Transverse colon (tissue), 4 donors: Measurements from ENCODE around the gene MYCBP2. TPM values are rescaled to one million over a fixed set of nuclear protein-coding genes. Genes with fewer than 3 reads are reported as not detected.
A peak's percentile ranks its signal among the peaks of the same experiment; 100 is the strongest.

ENCODE experiments used
- DNase-seq: peaks from one replicate; pipeline ENCODE4 v3.0.0-alpha.2; 2019
- H3K27ac ChIP-seq, 4 donors: fragments of 200-600 bp; sonication (generic); 2 replicates each; pipeline ENCODE4 v1.5.1; 2016 to 2018; ENCODE audit warnings: inconsistent platforms in 4 of 4
- H3K27me3 ChIP-seq: fragments of 200-600 bp; sonication (generic); 2 replicates; pipeline ENCODE4 v1.5.1; 2017; ENCODE audit warnings: inconsistent platforms
- H3K36me3 ChIP-seq, 4 donors: fragments of 200-600 bp; sonication (generic); 2 replicates each; pipeline ENCODE4 v1.5.1; 2017 to 2019; ENCODE audit warnings: inconsistent platforms in 4 of 4
- H3K4me1 ChIP-seq, 4 donors: fragments of 200-600 bp; sonication (generic); 2 replicates each; pipeline ENCODE4 v1.5.1; 2017 to 2020; ENCODE audit warnings: inconsistent platforms in 4 of 4
- H3K4me3 ChIP-seq, 4 donors: fragments of 200-600 bp; sonication (generic); 1 replicate in 1 of 4; 2 replicates in 3 of 4; pipeline versions ENCODE4 v1.5.1 to v1.6.1; 2017 to 2019; ENCODE audit warnings: inconsistent platforms in 4 of 4
- H3K9me3 ChIP-seq, 2 donors: fragments of 200-600 bp; sonication (generic); 2 replicates each; pipeline ENCODE4 v1.5.1; 2017 to 2019; ENCODE audit warnings: inconsistent platforms in 2 of 2
- EP300 ChIP-seq: sonication (generic); formaldehyde crosslinking; IDR thresholded peaks from one replicate; pipeline ENCODE4 v1.6.1; 2017; ENCODE audit warnings: antibody characterized with exemption, low read depth
- POLR2A ChIP-seq: fragments of 450-650 bp; IDR thresholded peaks from one replicate; pipeline ENCODE4 v1.6.1; 2016; ENCODE audit warnings: antibody characterized with exemption, mild to moderate bottlenecking, moderate library complexity
- POLR2AphosphoS5 ChIP-seq, 3 donors: sonication (generic); formaldehyde crosslinking; IDR thresholded peaks; one replicate each; pipeline ENCODE4 v1.6.1; 2016; ENCODE audit warnings: antibody characterized with exemption in 3 of 3
- WGBS, 2 donors: methylation state at CpG; one replicate each; pipeline ENCODE4 v1.1.5; 2018; ENCODE audit warnings: low coverage in 1 of 2; 5-methylcytosine and 5-hydroxymethylcytosine counted together
- in situ Hi-C, 4 donors: fragments of 200-750 bp; cut with MboI; loops; one replicate each; pipeline versions ENCODE4 v1.15.0 to v1.15.1; 2017; ENCODE audit warnings: low sequenced_read_pairs in 3 of 4, low pct_ligation_motif_present in 1 of 4, low pct_unique_long_range_greater_than_20kb in 1 of 4
- intact Hi-C: fragments of 100-400 bp; cut with DNase I; formaldehyde crosslinking; loops from one replicate; pipeline ENCODE4 v1.15.1; 2023; ENCODE audit warnings: low total_unique reads
- total RNA-seq, 4 donors: library from RNA; depleted of rRNA; stranded (reverse); fragments of >200 nt; gene quantifications; one replicate each; pipeline ENCODE4 v1.1.0, GENCODE V29; 2016
- TF ChIP-seq, protein P1 (sequence below), 5 experiments: fragments of 200-600 bp in 3 of 5; fragments of 450-650 bp in 2 of 5; sonication (generic) in 3 of 5; IDR thresholded peaks; 1 replicate in 2 of 5; 2 replicates in 3 of 5; pipeline ENCODE4 v1.5.1; 2016 to 2017; ENCODE audit warnings: antibody characterized with exemption in 5 of 5, inconsistent platforms in 3 of 5, mild to moderate bottlenecking in 2 of 5, moderate library complexity in 1 of 5

The MYCBP2 gene, protein sequence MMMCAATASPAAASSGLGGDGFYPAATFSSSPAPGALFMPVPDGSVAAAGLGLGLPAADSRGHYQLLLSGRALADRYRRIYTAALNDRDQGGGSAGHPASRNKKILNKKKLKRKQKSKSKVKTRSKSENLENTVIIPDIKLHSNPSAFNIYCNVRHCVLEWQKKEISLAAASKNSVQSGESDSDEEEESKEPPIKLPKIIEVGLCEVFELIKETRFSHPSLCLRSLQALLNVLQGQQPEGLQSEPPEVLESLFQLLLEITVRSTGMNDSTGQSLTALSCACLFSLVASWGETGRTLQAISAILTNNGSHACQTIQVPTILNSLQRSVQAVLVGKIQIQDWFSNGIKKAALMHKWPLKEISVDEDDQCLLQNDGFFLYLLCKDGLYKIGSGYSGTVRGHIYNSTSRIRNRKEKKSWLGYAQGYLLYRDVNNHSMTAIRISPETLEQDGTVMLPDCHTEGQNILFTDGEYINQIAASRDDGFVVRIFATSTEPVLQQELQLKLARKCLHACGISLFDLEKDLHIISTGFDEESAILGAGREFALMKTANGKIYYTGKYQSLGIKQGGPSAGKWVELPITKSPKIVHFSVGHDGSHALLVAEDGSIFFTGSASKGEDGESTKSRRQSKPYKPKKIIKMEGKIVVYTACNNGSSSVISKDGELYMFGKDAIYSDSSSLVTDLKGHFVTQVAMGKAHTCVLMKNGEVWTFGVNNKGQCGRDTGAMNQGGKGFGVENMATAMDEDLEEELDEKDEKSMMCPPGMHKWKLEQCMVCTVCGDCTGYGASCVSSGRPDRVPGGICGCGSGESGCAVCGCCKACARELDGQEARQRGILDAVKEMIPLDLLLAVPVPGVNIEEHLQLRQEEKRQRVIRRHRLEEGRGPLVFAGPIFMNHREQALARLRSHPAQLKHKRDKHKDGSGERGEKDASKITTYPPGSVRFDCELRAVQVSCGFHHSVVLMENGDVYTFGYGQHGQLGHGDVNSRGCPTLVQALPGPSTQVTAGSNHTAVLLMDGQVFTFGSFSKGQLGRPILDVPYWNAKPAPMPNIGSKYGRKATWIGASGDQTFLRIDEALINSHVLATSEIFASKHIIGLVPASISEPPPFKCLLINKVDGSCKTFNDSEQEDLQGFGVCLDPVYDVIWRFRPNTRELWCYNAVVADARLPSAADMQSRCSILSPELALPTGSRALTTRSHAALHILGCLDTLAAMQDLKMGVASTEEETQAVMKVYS (N-terminal part only)
- 10 to 100 TPM; 41.0 to 95.0 (median 48.3) TPM for total RNA-seq

DNA sequence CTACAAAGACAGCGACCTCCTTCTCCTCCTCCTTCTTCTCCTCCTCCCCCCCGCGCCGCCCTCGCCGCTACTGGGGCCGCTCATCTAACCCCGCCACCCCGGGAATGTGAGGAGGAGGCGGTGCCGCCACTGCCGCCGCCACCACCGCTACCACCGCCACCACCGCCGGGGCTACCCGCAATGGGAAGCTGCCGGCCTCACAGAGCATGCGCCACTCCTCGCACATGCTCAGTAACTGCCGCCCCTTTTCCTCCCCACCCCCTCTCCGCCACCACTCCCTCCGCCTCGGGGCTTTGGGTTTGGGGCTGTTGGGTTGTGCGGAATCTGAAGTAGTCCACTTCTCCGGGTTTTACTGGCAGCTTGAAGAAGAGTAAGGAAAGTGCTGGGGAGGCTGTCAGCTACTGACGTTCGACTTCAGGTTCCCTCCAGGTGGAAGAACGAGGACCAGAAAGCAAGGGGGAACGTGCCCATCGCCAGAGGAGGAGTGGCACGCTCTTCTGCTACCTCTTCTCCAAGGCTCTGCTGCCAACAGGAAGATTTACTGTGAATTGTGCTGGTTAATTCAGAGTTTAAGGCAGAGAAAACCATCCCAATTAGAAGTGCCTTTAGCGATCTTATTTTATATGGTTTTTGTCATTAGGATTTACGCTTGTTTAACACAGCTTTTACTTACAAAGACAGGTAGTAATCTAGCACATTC is at the start of gene MYCBP2:
MYCBP2 (minus strand) TSS at position 190 of the 700 bp plus-strand sequence. CDS start 319 bp downstream, outside the sequence.
- 1 to 2% methylated on average over 8 to 23 of the region's 35 CpGs for WGBS, 2 donors
- intact Hi-C loops (no loop called here), in situ Hi-C loops (no loop called here)
- TF ChIP-seq POLR2AphosphoS5 (IDR thresholded peaks at IDR 0.05) (peak; percentile 98), EP300 (no peak), POLR2A (peak; percentile 94)
- TF ChIP-seq, protein P1, sequence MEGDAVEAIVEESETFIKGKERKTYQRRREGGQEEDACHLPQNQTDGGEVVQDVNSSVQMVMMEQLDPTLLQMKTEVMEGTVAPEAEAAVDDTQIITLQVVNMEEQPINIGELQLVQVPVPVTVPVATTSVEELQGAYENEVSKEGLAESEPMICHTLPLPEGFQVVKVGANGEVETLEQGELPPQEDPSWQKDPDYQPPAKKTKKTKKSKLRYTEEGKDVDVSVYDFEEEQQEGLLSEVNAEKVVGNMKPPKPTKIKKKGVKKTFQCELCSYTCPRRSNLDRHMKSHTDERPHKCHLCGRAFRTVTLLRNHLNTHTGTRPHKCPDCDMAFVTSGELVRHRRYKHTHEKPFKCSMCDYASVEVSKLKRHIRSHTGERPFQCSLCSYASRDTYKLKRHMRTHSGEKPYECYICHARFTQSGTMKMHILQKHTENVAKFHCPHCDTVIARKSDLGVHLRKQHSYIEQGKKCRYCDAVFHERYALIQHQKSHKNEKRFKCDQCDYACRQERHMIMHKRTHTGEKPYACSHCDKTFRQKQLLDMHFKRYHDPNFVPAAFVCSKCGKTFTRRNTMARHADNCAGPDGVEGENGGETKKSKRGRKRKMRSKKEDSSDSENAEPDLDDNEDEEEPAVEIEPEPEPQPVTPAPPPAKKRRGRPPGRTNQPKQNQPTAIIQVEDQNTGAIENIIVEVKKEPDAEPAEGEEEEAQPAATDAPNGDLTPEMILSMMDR (IDR thresholded peaks at IDR 0.05) = no peak
- DNase-seq = peak; percentile 98
- Histone ChIP-seq H3K4me1 (peaks cover 7 to 42% (median 21%) of the 10 kb centered on the region in 4 donors), H3K4me3 (peak within 1 kb of the TSS; percentile 72 to 89 (median 80)), H3K27ac (peak within 1 kb of the TSS; percentile 83 to 95 (median 92)), H3K36me3 (no peaks in the 10 kb centered on the region), H3K9me3 (no peaks in the 10 kb centered on the region), H3K27me3 (no peaks in the 10 kb centered on the region)

DNA sequence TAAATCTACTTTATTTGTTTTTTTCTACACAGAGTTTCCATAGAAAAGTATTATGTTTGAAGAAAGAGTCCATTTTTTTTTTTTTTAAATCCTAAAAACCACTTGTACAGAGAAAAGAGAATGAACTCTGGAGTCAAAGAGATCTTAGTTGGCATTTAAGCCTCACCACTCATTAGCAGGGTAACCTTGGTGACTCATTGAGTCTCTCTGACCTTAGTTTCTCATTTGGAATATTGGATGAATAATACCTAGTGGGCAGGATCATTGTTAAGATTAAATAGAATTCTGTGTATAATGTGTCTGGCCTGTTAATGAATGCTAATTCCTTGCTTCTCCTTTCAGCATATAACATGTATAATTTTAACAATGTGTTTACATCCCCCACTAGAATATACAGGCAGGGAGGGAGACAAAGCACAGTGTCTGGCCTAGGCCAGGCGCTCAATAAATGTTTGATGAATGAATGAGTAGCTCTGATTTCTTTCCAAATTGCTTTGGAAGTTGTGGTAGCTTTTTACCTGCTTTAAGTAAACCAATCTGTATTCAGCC is 48.7 kb upstream of the MYCBP2 start:
- no peak for DNase-seq
- no peak for TF ChIP-seq POLR2AphosphoS5 (IDR thresholded peaks at IDR 0.05)
- no peak for TF ChIP-seq EP300
- no peak for TF ChIP-seq POLR2A
- TF ChIP-seq, protein P1 (IDR thresholded peaks at IDR 0.05) = no peak
- no peaks in the 10 kb centered on the region for H3K4me1 ChIP-seq
- H3K36me3 ChIP-seq = no peaks in the 10 kb centered on the region
- no peak overlapping the region for H3K27ac ChIP-seq
- H3K27me3 ChIP-seq = no peaks in the 10 kb centered on the region
- intact Hi-C loops = no loop called here
- 87% methylated on average over 1 of the region's 1 CpG; no CpG with 5 or more reads in 1 of the 2 donors for WGBS, 2 donors
- H3K4me3 ChIP-seq = no peak overlapping the region
- in situ Hi-C loops = no loop called here
- no peaks in the 10 kb centered on the region for H3K9me3 ChIP-seq

DNA sequence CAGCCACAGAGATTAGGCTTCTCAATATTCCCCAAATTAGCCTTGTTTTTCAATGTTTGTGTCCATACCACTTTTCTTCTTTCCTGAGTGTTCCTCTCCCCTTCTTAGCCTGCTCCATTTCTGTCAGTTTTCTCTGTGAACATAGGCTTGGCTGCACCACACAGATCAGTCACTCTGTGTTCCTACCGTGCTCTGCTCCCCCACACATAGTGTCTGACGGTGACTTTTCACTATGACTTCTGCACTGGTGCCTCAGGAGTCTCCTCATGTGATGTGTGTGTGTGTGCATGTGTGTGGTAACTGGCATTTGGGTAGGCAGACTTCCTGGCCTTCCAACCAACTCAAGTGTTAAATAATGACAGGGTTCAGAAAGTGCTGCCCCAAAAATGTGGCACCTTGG is 47.9 kb upstream of the MYCBP2 start:
- no peaks in the 10 kb centered on the region for H3K36me3 ChIP-seq
- DNase-seq = no peak
- TF ChIP-seq EP300 = no peak
- TF ChIP-seq, protein P1 (IDR thresholded peaks at IDR 0.05) = no peak
- TF ChIP-seq POLR2AphosphoS5 (IDR thresholded peaks at IDR 0.05) = no peak
- no peak for TF ChIP-seq POLR2A
- intact Hi-C loops (no loop called here), in situ Hi-C loops (no loop called here)
- no peak overlapping the region for H3K4me3 ChIP-seq
- no peaks in the 10 kb centered on the region for H3K27me3 ChIP-seq
- H3K4me1 ChIP-seq = no peaks in the 10 kb centered on the region
- no peak overlapping the region for H3K27ac ChIP-seq
- 69% methylated on average over 2 of the region's 2 CpGs; no CpG with 5 or more reads in 1 of the 2 donors for WGBS, 2 donors
- H3K9me3 ChIP-seq = no peaks in the 10 kb centered on the region
